ENCODE results near the gene ERFL. TPM values are rescaled to one million over a fixed set of nuclear protein-coding genes. Genes with fewer than 3 reads are reported as not detected.
"Not testable (repeated sequence)": the region's sequence is repeated elsewhere in the genome, so short reads cannot be mapped to it uniquely, and the experiment has no call there.

Gene ERFL
- total RNA-seq, 2 donors from 2014 or later: not detected

- no peak for TF ChIP-seq CTCF (IDR thresholded peaks at IDR 0.05)
- H3K27ac ChIP-seq: no peak overlapping the region
- peak overlapping the region; percentile 31 to 58 for H3K4me3 ChIP-seq
- DNase-seq (ENCODE audit: low spot score): no peak
- peaks cover 0 to 18% of the 10 kb centered on the region in 2 donors for H3K4me1 ChIP-seq
- H3K36me3 ChIP-seq: no peaks in the 10 kb centered on the region
- no peaks in the 10 kb centered on the region for H3K9me3 ChIP-seq
- H3K27me3 ChIP-seq: peaks cover 0 to 17% of the 10 kb centered on the region in 2 donors
Measured at GRCh38 chr19:41940731-41941409, 12.6 kb upstream of the ERFL start.

- Histone ChIP-seq H3K4me3 (peak overlapping the region; percentile 31 to 58), H3K4me1 (peaks cover 0 to 18% of the 10 kb centered on the region in 2 donors), H3K9me3 (no peaks in the 10 kb centered on the region), H3K27me3 (peaks cover 0 to 17% of the 10 kb centered on the region in 2 donors), H3K27ac (peak overlapping the region in 1 of 2 donors; percentile 4), H3K36me3 (no peaks in the 10 kb centered on the region)
- no peak for DNase-seq (ENCODE audit: low spot score)
- no peak for TF ChIP-seq CTCF (IDR thresholded peaks at IDR 0.05)
Measured at GRCh38 chr19:41939861-41940730, 11.8 kb upstream of the ERFL start.

- not testable (repeated sequence) for H3K27ac ChIP-seq; H3K4me3 ChIP-seq; H3K36me3 ChIP-seq; DNase-seq (ENCODE audit: low spot score); H3K9me3 ChIP-seq
- peaks cover 0 to 18% of the 10 kb centered on the region in 2 donors for H3K4me1 ChIP-seq
- peaks cover 0 to 17% of the 10 kb centered on the region in 2 donors for H3K27me3 ChIP-seq
Measured at GRCh38 chr19:41939209-41939608, 11.0 kb upstream of the ERFL start.

- no peak for TF ChIP-seq CTCF (IDR thresholded peaks at IDR 0.05)
- no peak overlapping the region for H3K4me3 ChIP-seq
- peaks cover 0 to 20% of the 10 kb centered on the region in 2 donors for H3K4me1 ChIP-seq
- no peak for DNase-seq (ENCODE audit: low spot score)
- H3K36me3 ChIP-seq: no peaks in the 10 kb centered on the region
- H3K27ac ChIP-seq: no peak overlapping the region
- no peaks in the 10 kb centered on the region for H3K9me3 ChIP-seq
- peaks cover 0 to 17% of the 10 kb centered on the region in 2 donors for H3K27me3 ChIP-seq
Measured at GRCh38 chr19:41937525-41938468, 9.5 kb upstream of the ERFL start.

GRCh38 chr19:41936961-41937360 lies 8.7 kb upstream of the ERFL start:
- Histone ChIP-seq H3K27me3 (peaks cover 0 to 24% of the 10 kb centered on the region in 2 donors), H3K9me3 (no peaks in the 10 kb centered on the region), H3K4me3 (no peak overlapping the region), H3K36me3 (no peaks in the 10 kb centered on the region), H3K4me1 (peaks cover 0 to 21% of the 10 kb centered on the region in 2 donors), H3K27ac (no peak overlapping the region)
- no peak for DNase-seq (ENCODE audit: low spot score)
- no peak for TF ChIP-seq CTCF (IDR thresholded peaks at IDR 0.05)

Data from right atrium auricular region (tissue), 2 donors.